Activated CD8-positive, alpha-beta T cell treated with anti-CD3 and anti-CD28 coated beads for 36 hours (primary cell): ENCODE data around the gene SCGB1A1. TPM values are rescaled to one million over a fixed set of nuclear protein-coding genes. Genes with fewer than 3 reads are reported as not detected.
"Not testable (repeated sequence)": the region's sequence is repeated elsewhere in the genome, so short reads cannot be mapped to it uniquely, and the experiment has no call there.

Source experiments
- ATAC-seq: fragments of 200-7000 bp; cut with Tn5 transposase; one replicate; pipeline ENCODE4 v1.10.0; 2021; ENCODE audit warnings: mild to moderate bottlenecking, moderate library complexity
- CTCF ChIA-PET: fragments of 350-600 bp; sonication (Branson Sonifier 250); formaldehyde crosslinking; loops from one replicate; lab custom pipeline; 2021; ENCODE audit warnings: antibody characterized with exemption; lab: Charles Lee
- POLR2A ChIA-PET: fragments of 350-600 bp; sonication (Branson Sonifier 250); formaldehyde crosslinking; loops from one replicate; lab custom pipeline; 2021; ENCODE audit warnings: antibody characterized with exemption; lab: Charles Lee
- DNase-seq: peaks from one replicate; pipeline ENCODE4 v3.0.0-alpha.2; 2020
- H3K27ac Mint-ChIP-seq: one replicate; pipeline ENCODE4 v1.8.0; 2021; ENCODE audit warnings: mild to moderate bottlenecking, mixed read lengths
- H3K27me3 Mint-ChIP-seq: one replicate; pipeline ENCODE4 v1.8.0; 2021; ENCODE audit warnings: mixed read lengths
- H3K36me3 Mint-ChIP-seq: one replicate; pipeline ENCODE4 v1.8.0; 2021; ENCODE audit warnings: low read depth, mixed read lengths
- H3K4me1 Mint-ChIP-seq: one replicate; pipeline ENCODE4 v1.8.0; 2021; ENCODE audit warnings: low read depth, mixed read lengths
- H3K4me3 Mint-ChIP-seq: one replicate; pipeline ENCODE4 v1.8.0; 2021; ENCODE audit warnings: mild to moderate bottlenecking, moderate library complexity, mixed read lengths
- H3K9me3 Mint-ChIP-seq: one replicate; pipeline ENCODE4 v1.8.0; 2021; ENCODE audit warnings: mixed read lengths
- CTCF ChIP-seq: fragments of 200-600 bp; IDR thresholded peaks from one replicate; pipeline ENCODE4 v1.8.0; 2022; ENCODE audit warnings: antibody characterized with exemption, mild to moderate bottlenecking
- intact Hi-C: fragments of 100-400 bp; cut with micrococcal nuclease; formaldehyde crosslinking; loops from one replicate; pipeline ENCODE4 v1.10.0; 2022
- total RNA-seq, 2 experiments: library from RNA; stranded (reverse); gene quantifications; one replicate each; pipeline ENCODE4 v1.2.3, GENCODE V29; 2021

SCGB1A1 gene
- total RNA-seq, 2 experiments from 2014 or later = not detected

- no peak overlapping the region for H3K4me3 Mint-ChIP-seq
- no peaks in the 10 kb centered on the region for H3K9me3 Mint-ChIP-seq
- H3K36me3 Mint-ChIP-seq = no peaks in the 10 kb centered on the region
- ChIA-PET CTCF (interaction anchor here (0.9 to 2.1 kb wide), 3 partner anchors 21 to 97 kb away, joined by 4 to 7 read pairs (median 5); no protein-coding TSS in a partner anchor), POLR2A (no interaction called here)
- intact Hi-C loops = no loop called here
- TF ChIP-seq CTCF = no peak
- peaks cover 17% of the 10 kb centered on the region for H3K27me3 Mint-ChIP-seq
- H3K4me1 Mint-ChIP-seq = peaks cover 6% of the 10 kb centered on the region
- no peak overlapping the region for H3K27ac Mint-ChIP-seq
- DNase-seq (no peak), ATAC-seq (no peak)
These were observed 27.3 kb downstream of the SCGB1A1 start for GRCh38 chr11:62446091-62446490.

GRCh38 chr11:62449451-62449851, 30.6 kb downstream of the SCGB1A1 start:
- intact Hi-C loops = no loop called here
- Mint-ChIP-seq H3K4me1 (peaks cover 2% of the 10 kb centered on the region), H3K4me3 (no peak overlapping the region), H3K27ac (no peak overlapping the region), H3K9me3 (no peaks in the 10 kb centered on the region), H3K36me3 (no peaks in the 10 kb centered on the region), H3K27me3 (peaks cover 16% of the 10 kb centered on the region)
- no peak for ATAC-seq
- no peak for TF ChIP-seq CTCF
- CTCF ChIA-PET = interaction anchor here (1.2 to 3.3 kb wide), 2 partner anchors 12 to 25 kb away, joined by 3 to 16 read pairs; no protein-coding TSS in a partner anchor
- POLR2A ChIA-PET = interaction anchor here (1.4 kb wide), 1 partner anchor 7 kb away, joined by 4 read pairs; no protein-coding TSS in a partner anchor
- DNase-seq = no peak

GRCh38 chr11:62449912-62450311, 31.1 kb downstream of the SCGB1A1 start:
- ATAC-seq, POLR2A ChIA-PET, H3K4me3 Mint-ChIP-seq, DNase-seq, intact Hi-C loops, H3K9me3 Mint-ChIP-seq, H3K27ac Mint-ChIP-seq, H3K36me3 Mint-ChIP-seq, H3K4me1 Mint-ChIP-seq: not testable (repeated sequence)
- H3K27me3 Mint-ChIP-seq = peaks cover 13% of the 10 kb centered on the region
- CTCF ChIA-PET = interaction anchor here (3.3 kb wide), 1 partner anchor 25 kb away, joined by 16 read pairs; no protein-coding TSS in a partner anchor

GRCh38 chr11:62450543-62451240, 31.9 kb downstream of the SCGB1A1 start:
- DNase-seq (no peak), ATAC-seq (peak; percentile 30)
- CTCF ChIA-PET = interaction anchor here (0.9 to 3.3 kb wide), 2 partner anchors 26 to 56 kb away, joined by 3 to 16 read pairs; no protein-coding TSS in a partner anchor
- TF ChIP-seq CTCF = no peak
- H3K4me1 Mint-ChIP-seq = no peaks in the 10 kb centered on the region
- H3K9me3 Mint-ChIP-seq = no peaks in the 10 kb centered on the region
- no peaks in the 10 kb centered on the region for H3K36me3 Mint-ChIP-seq
- peaks cover 11% of the 10 kb centered on the region for H3K27me3 Mint-ChIP-seq
- POLR2A ChIA-PET = no interaction called here
- no peak overlapping the region for H3K27ac Mint-ChIP-seq
- intact Hi-C loops = no loop called here
- no peak overlapping the region for H3K4me3 Mint-ChIP-seq

GRCh38 chr11:62451241-62451621, 32.4 kb downstream of the SCGB1A1 start:
- no peaks in the 10 kb centered on the region for H3K9me3 Mint-ChIP-seq
- no peak overlapping the region for H3K27ac Mint-ChIP-seq
- POLR2A ChIA-PET = no interaction called here
- no peak overlapping the region for H3K4me3 Mint-ChIP-seq
- H3K36me3 Mint-ChIP-seq = no peaks in the 10 kb centered on the region
- TF ChIP-seq CTCF = no peak
- CTCF ChIA-PET = interaction anchor here (0.6 to 3.3 kb wide), 3 partner anchors 23 to 56 kb away, joined by 3 to 16 read pairs (median 4); no protein-coding TSS in a partner anchor
- peaks cover 7% of the 10 kb centered on the region for H3K27me3 Mint-ChIP-seq
- H3K4me1 Mint-ChIP-seq = no peaks in the 10 kb centered on the region
- DNase-seq (no peak), ATAC-seq (no peak)
- intact Hi-C loops = no loop called here
